ENCODE data around the gene KSR2.

KSR2 gene

GRCh38 chr12:117587631-117588287 lies 381.0 kb downstream of the KSR2 start:
- no peak for DNase-seq (ENCODE audit: low read depth)
- no peak overlapping the region for H3K4me3 ChIP-seq (ENCODE audit: control insufficient read depth, low read depth, low read length)
- TF ChIP-seq, protein P1, sequence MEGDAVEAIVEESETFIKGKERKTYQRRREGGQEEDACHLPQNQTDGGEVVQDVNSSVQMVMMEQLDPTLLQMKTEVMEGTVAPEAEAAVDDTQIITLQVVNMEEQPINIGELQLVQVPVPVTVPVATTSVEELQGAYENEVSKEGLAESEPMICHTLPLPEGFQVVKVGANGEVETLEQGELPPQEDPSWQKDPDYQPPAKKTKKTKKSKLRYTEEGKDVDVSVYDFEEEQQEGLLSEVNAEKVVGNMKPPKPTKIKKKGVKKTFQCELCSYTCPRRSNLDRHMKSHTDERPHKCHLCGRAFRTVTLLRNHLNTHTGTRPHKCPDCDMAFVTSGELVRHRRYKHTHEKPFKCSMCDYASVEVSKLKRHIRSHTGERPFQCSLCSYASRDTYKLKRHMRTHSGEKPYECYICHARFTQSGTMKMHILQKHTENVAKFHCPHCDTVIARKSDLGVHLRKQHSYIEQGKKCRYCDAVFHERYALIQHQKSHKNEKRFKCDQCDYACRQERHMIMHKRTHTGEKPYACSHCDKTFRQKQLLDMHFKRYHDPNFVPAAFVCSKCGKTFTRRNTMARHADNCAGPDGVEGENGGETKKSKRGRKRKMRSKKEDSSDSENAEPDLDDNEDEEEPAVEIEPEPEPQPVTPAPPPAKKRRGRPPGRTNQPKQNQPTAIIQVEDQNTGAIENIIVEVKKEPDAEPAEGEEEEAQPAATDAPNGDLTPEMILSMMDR (IDR thresholded peaks at IDR 0.05; ENCODE audit: control insufficient read depth, insufficient read depth, low read depth, low read length, missing control alignments), result peak; percentile 83

DNA sequence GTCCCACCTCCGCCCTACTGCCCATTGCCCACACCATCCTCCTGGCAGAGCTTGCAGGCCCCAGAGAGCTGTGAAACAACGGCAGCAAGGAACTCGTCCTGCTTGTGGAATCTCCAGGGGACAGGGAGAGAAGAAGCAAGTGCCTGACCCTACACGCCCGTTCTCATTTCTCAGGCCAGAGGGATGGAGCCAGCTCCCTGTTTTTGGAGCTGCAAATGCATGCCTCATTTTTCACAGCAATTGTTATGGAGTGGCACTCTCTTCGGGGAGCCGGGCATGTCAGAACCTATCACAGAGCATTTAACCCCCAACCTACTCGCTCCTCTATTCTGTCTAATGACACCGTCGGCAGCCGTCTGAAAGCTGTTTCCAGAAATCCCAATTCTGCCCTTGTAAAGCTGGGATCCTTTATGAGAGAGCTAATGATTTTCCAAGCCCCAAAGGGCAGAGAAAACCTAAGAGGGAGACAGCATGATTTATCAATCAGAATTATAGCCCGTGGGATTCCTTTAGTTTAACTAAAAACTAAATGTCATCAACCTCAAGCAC lies 385.0 kb downstream of the KSR2 start:
- DNase-seq (ENCODE audit: low read depth), result no peak
- TF ChIP-seq, protein P1 (IDR thresholded peaks at IDR 0.05; ENCODE audit: control insufficient read depth, insufficient read depth, low read depth, low read length, missing control alignments), result no peak
- no peak overlapping the region for H3K4me3 ChIP-seq (ENCODE audit: control insufficient read depth, low read depth, low read length)

DNA sequence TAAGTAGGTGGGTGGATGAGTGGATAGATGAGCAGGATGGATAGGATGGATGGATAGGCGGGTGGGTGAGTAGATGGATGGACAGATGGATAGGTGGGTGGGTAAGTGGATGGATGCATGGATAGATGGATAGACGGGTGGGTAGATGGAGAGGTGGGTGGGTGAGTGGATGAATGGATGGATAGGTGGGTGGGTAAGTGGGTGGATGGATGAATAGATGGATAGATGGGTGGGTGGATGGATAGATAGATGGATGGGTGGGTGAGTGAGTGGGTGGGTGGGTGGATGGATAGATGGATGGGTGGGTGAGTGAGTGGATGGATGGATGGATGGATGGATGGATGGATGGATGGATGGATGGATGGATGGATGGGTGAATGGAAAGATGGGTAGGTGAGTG lies 385.7 kb downstream of the KSR2 start:
- no peak overlapping the region for H3K4me3 ChIP-seq (ENCODE audit: control insufficient read depth, low read depth, low read length)
- TF ChIP-seq, protein P1 (IDR thresholded peaks at IDR 0.05; ENCODE audit: control insufficient read depth, insufficient read depth, low read depth, low read length, missing control alignments), result no peak
- no peak for DNase-seq (ENCODE audit: low read depth)

DNA sequence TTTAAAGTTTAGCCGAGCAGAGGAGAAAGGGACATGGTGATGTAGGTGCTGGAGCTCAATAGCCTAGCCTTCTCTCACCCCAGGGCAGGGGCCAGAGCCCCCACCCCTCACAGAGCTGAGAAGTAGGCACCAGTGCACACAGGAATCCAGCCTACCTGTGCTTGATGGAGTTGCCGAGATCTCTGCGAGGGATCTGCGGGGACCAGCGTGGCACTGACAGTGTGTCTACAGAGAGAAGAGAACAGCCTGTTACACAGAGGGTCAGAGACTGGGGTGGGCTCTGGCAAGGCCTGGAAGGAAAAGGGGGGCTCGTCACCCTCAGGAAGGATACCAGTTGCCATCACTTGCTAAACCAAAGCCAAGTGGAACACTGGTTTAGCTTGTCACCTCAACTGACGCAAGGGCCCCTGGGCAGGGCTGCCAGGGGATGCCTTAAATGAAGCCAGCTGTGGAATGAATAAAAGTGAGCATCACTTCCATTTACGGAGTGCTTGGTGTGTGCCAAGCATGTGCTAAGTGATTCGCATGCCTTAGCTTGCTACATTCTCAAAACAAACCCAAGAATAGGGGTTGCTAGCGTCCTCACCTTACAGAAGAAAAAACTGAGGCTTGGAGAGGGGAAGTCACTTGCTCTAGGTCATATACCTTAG lies 386.5 kb downstream of the KSR2 start:
- H3K4me3 ChIP-seq (ENCODE audit: control insufficient read depth, low read depth, low read length), result no peak overlapping the region
- TF ChIP-seq, protein P1 (IDR thresholded peaks at IDR 0.05; ENCODE audit: control insufficient read depth, insufficient read depth, low read depth, low read length, missing control alignments), result no peak
- DNase-seq (ENCODE audit: low read depth), result peak; percentile 4

DNA sequence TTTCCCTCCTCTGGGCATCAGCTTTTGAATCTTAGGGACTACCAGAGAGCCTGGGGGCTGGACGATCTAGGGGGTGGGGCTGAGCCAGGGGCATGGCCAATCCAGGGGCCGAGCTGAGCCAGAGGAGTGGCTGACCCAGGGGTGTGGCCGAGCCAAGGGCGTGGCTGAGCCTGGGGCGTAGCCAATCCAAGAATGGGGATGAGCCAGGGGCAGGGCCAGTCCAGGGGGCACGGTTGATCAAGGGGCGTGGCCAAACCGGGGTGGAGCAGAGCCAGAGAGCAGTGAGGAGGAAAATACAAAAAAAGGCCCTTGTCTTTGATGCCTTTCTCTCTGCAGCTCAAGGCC lies 388.1 kb downstream of the KSR2 start:
- DNase-seq (ENCODE audit: low read depth), result no peak
- H3K4me3 ChIP-seq (ENCODE audit: control insufficient read depth, low read depth, low read length), result no peak overlapping the region
- TF ChIP-seq, protein P1 (IDR thresholded peaks at IDR 0.05; ENCODE audit: control insufficient read depth, insufficient read depth, low read depth, low read length, missing control alignments), result no peak

- no peak for DNase-seq (ENCODE audit: low read depth)
- TF ChIP-seq, protein P1 (IDR thresholded peaks at IDR 0.05; ENCODE audit: control insufficient read depth, insufficient read depth, low read depth, low read length, missing control alignments), result no peak
- H3K4me3 ChIP-seq (ENCODE audit: control insufficient read depth, low read depth, low read length), result no peak overlapping the region
Measured at GRCh38 chr12:117580015-117580717, 388.6 kb downstream of the KSR2 start.
